ENCODE data around the gene ZNF608.

ZNF608 gene

GRCh38 chr5:124724357-124725039 is 21.9 kb downstream of the ZNF608 start:
- DNase-seq (ENCODE audit: insufficient read length, low spot score) (no peak), FAIRE-seq (peak; percentile 71)
- TF ChIP-seq PAX5 (IDR thresholded peaks at IDR 0.05; ENCODE audit: insufficient read depth, low read length, severe bottlenecking) (no peak), TAF1 (IDR thresholded peaks at IDR 0.05; ENCODE audit: low read depth, low read length) (no peak), POLR2AphosphoS5 (IDR thresholded peaks at IDR 0.05; ENCODE audit: low read depth, low read length) (no peak), POU2F2 (IDR thresholded peaks at IDR 0.05; ENCODE audit: low read depth, low read length) (no peak), POLR2A (IDR thresholded peaks at IDR 0.05; ENCODE audit: low read depth, low read length) (no peak), SPI1 (IDR thresholded peaks at IDR 0.05; ENCODE audit: low read depth, low read length) (no peak)

- no peak for FAIRE-seq
- DNase-seq (ENCODE audit: insufficient read length, low spot score) = no peak
- TF ChIP-seq PAX5 (IDR thresholded peaks at IDR 0.05; ENCODE audit: insufficient read depth, low read length, severe bottlenecking) = no peak
- TF ChIP-seq TAF1 (IDR thresholded peaks at IDR 0.05; ENCODE audit: low read depth, low read length) = no peak
- TF ChIP-seq SPI1 (IDR thresholded peaks at IDR 0.05; ENCODE audit: low read depth, low read length) = no peak
- TF ChIP-seq POLR2AphosphoS5 (IDR thresholded peaks at IDR 0.05; ENCODE audit: low read depth, low read length) = no peak
- no peak for TF ChIP-seq POLR2A (IDR thresholded peaks at IDR 0.05; ENCODE audit: low read depth, low read length)
- TF ChIP-seq POU2F2 (IDR thresholded peaks at IDR 0.05; ENCODE audit: low read depth, low read length) = no peak
Measured at GRCh38 chr5:124721229-124721735, 25.2 kb downstream of the ZNF608 start.

GRCh38 chr5:124720593-124720992 is 25.8 kb downstream of the ZNF608 start:
- TF ChIP-seq TAF1 (IDR thresholded peaks at IDR 0.05; ENCODE audit: low read depth, low read length) (no peak), POLR2A (IDR thresholded peaks at IDR 0.05; ENCODE audit: low read depth, low read length) (no peak), POLR2AphosphoS5 (IDR thresholded peaks at IDR 0.05; ENCODE audit: low read depth, low read length) (no peak), SPI1 (IDR thresholded peaks at IDR 0.05; ENCODE audit: low read depth, low read length) (no peak), PAX5 (IDR thresholded peaks at IDR 0.05; ENCODE audit: insufficient read depth, low read length, severe bottlenecking) (no peak), POU2F2 (IDR thresholded peaks at IDR 0.05; ENCODE audit: low read depth, low read length) (no peak)
- no peak for DNase-seq (ENCODE audit: insufficient read length, low spot score)
- no peak for FAIRE-seq

GRCh38 chr5:124719113-124719967 is 27.1 kb downstream of the ZNF608 start:
- no peak for DNase-seq (ENCODE audit: insufficient read length, low spot score)
- FAIRE-seq = no peak
- TF ChIP-seq POLR2A (IDR thresholded peaks at IDR 0.05; ENCODE audit: low read depth, low read length) (no peak), POLR2AphosphoS5 (IDR thresholded peaks at IDR 0.05; ENCODE audit: low read depth, low read length) (no peak), PAX5 (IDR thresholded peaks at IDR 0.05; ENCODE audit: insufficient read depth, low read length, severe bottlenecking) (no peak), POU2F2 (IDR thresholded peaks at IDR 0.05; ENCODE audit: low read depth, low read length) (no peak), SPI1 (IDR thresholded peaks at IDR 0.05; ENCODE audit: low read depth, low read length) (no peak), TAF1 (IDR thresholded peaks at IDR 0.05; ENCODE audit: low read depth, low read length) (no peak)

- FAIRE-seq (no peak), DNase-seq (ENCODE audit: insufficient read length, low spot score) (no peak)
- no peak for TF ChIP-seq POLR2A (IDR thresholded peaks at IDR 0.05; ENCODE audit: low read depth, low read length)
- no peak for TF ChIP-seq POLR2AphosphoS5 (IDR thresholded peaks at IDR 0.05; ENCODE audit: low read depth, low read length)
- no peak for TF ChIP-seq PAX5 (IDR thresholded peaks at IDR 0.05; ENCODE audit: insufficient read depth, low read length, severe bottlenecking)
- no peak for TF ChIP-seq SPI1 (IDR thresholded peaks at IDR 0.05; ENCODE audit: low read depth, low read length)
- TF ChIP-seq TAF1 (IDR thresholded peaks at IDR 0.05; ENCODE audit: low read depth, low read length) = no peak
- TF ChIP-seq POU2F2 (IDR thresholded peaks at IDR 0.05; ENCODE audit: low read depth, low read length) = no peak
Measured at GRCh38 chr5:124718380-124718789, 28.1 kb downstream of the ZNF608 start.

- no peak for DNase-seq (ENCODE audit: insufficient read length, low spot score)
- TF ChIP-seq SPI1 (IDR thresholded peaks at IDR 0.05; ENCODE audit: low read depth, low read length) (no peak), PAX5 (IDR thresholded peaks at IDR 0.05; ENCODE audit: insufficient read depth, low read length, severe bottlenecking) (no peak), POU2F2 (IDR thresholded peaks at IDR 0.05; ENCODE audit: low read depth, low read length) (no peak), POLR2AphosphoS5 (IDR thresholded peaks at IDR 0.05; ENCODE audit: low read depth, low read length) (no peak), POLR2A (IDR thresholded peaks at IDR 0.05; ENCODE audit: low read depth, low read length) (no peak), TAF1 (IDR thresholded peaks at IDR 0.05; ENCODE audit: low read depth, low read length) (no peak)
Measured at GRCh38 chr5:124716169-124716568, 30.3 kb downstream of the ZNF608 start.

GRCh38 chr5:124714910-124715309 is 31.5 kb downstream of the ZNF608 start:
- FAIRE-seq (no peak), DNase-seq (ENCODE audit: insufficient read length, low spot score) (no peak)
- TF ChIP-seq TAF1 (IDR thresholded peaks at IDR 0.05; ENCODE audit: low read depth, low read length) (no peak), SPI1 (IDR thresholded peaks at IDR 0.05; ENCODE audit: low read depth, low read length) (no peak), POLR2A (IDR thresholded peaks at IDR 0.05; ENCODE audit: low read depth, low read length) (no peak), PAX5 (IDR thresholded peaks at IDR 0.05; ENCODE audit: insufficient read depth, low read length, severe bottlenecking) (no peak)

More at GRCh38 chr5:124716169-124716568, 30.3 kb downstream of the ZNF608 start:
- no peak for FAIRE-seq

- FAIRE-seq (no peak), DNase-seq (ENCODE audit: insufficient read length, low spot score) (no peak)
- TF ChIP-seq POLR2A (IDR thresholded peaks at IDR 0.05; ENCODE audit: low read depth, low read length) (no peak), POU2F2 (IDR thresholded peaks at IDR 0.05; ENCODE audit: low read depth, low read length) (no peak), POLR2AphosphoS5 (IDR thresholded peaks at IDR 0.05; ENCODE audit: low read depth, low read length) (no peak), PAX5 (IDR thresholded peaks at IDR 0.05; ENCODE audit: insufficient read depth, low read length, severe bottlenecking) (no peak), SPI1 (IDR thresholded peaks at IDR 0.05; ENCODE audit: low read depth, low read length) (no peak; the same call in 1 of the 2 replicates), TAF1 (IDR thresholded peaks at IDR 0.05; ENCODE audit: low read depth, low read length) (no peak)
Measured at GRCh38 chr5:124713595-124713994, 32.8 kb downstream of the ZNF608 start.

- no peak for DNase-seq (ENCODE audit: insufficient read length, low spot score)
Measured at GRCh38 chr5:124712731-124713305, 33.6 kb downstream of the ZNF608 start.

More at GRCh38 chr5:124712731-124713305, 33.6 kb downstream of the ZNF608 start:
- FAIRE-seq = no peak
- no peak for TF ChIP-seq POLR2AphosphoS5 (IDR thresholded peaks at IDR 0.05; ENCODE audit: low read depth, low read length)
- no peak for TF ChIP-seq TAF1 (IDR thresholded peaks at IDR 0.05; ENCODE audit: low read depth, low read length)
- no peak for TF ChIP-seq POLR2A (IDR thresholded peaks at IDR 0.05; ENCODE audit: low read depth, low read length)
- TF ChIP-seq SPI1 (IDR thresholded peaks at IDR 0.05; ENCODE audit: low read depth, low read length) = no peak
- no peak for TF ChIP-seq POU2F2 (IDR thresholded peaks at IDR 0.05; ENCODE audit: low read depth, low read length)
- no peak for TF ChIP-seq PAX5 (IDR thresholded peaks at IDR 0.05; ENCODE audit: insufficient read depth, low read length, severe bottlenecking)

Measured in GM12891 (cell line).